H1 (cell line): ENCODE data around the gene ALG6. TPM values are rescaled to one million over a fixed set of nuclear protein-coding genes. Genes with fewer than 3 reads are reported as not detected.

Source experiments
- CTCF ChIA-PET: fragments of 300-600 bp; sonication (Branson Sonifier 250); formaldehyde crosslinking; loops from one replicate; lab custom pipeline; 2021; ENCODE audit not compliant: partially characterized antibody; lab: Charles Lee
- POLR2A ChIA-PET: fragments of 300-600 bp; sonication (Branson Sonifier 250); formaldehyde crosslinking; loops from one replicate; lab custom pipeline; 2021; ENCODE audit warnings: inconsistent platforms; ENCODE audit not compliant: partially characterized antibody; lab: Charles Lee
- DNase-seq, 2 experiments: peaks; one replicate each; pipeline versions ENCODE4 v3.0.0 to v3.0.0-alpha.2; 2010 to 2022; ENCODE audit warnings: low spot score in 2 of 2, low read depth in 1 of 2, mixed read lengths in 1 of 2
- FAIRE-seq: peaks from 2 replicates; lab custom pipeline; 2011; peaks lifted over from hg19 to GRCh38; lab: Jason Lieb, UNC
- H2AFZ ChIP-seq: 2 replicates; pipeline ENCODE4 v1.8.1; 2012; ENCODE audit warnings: low read length, inconsistent platforms
- H2AK5ac ChIP-seq: 2 replicates; pipeline ENCODE4 v1.6.1; 2013; ENCODE audit warnings: low read depth, low read length
- H2BK120ac ChIP-seq: replicated peaks from 2 replicates; pipeline ENCODE3; 2013; ENCODE audit warnings: low read depth, low read length, inconsistent platforms
- H2BK12ac ChIP-seq: 2 replicates; pipeline ENCODE4 v1.6.1; 2013; ENCODE audit warnings: low read depth, low read length
- H2BK15ac ChIP-seq: 2 replicates; pipeline ENCODE4 v1.6.1; 2013; ENCODE audit warnings: low read length
- H2BK20ac ChIP-seq: 2 replicates; pipeline ENCODE4 v1.6.1; 2013; ENCODE audit warnings: low read length
- H2BK5ac ChIP-seq: 2 replicates; pipeline ENCODE4 v1.6.1; 2013; ENCODE audit warnings: low read depth, low read length
- H3K14ac ChIP-seq: 2 replicates; pipeline ENCODE4 v1.6.1; 2013; ENCODE audit warnings: inconsistent platforms; ENCODE audit not compliant: insufficient read length
- H3K18ac ChIP-seq: 2 replicates; pipeline ENCODE4 v1.6.1; 2013; ENCODE audit warnings: low read length; ENCODE audit errors: extremely low read depth
- H3K23ac ChIP-seq: 2 replicates; pipeline ENCODE4 v1.6.1; 2013; ENCODE audit warnings: inconsistent platforms; ENCODE audit not compliant: insufficient read length
- H3K23me2 ChIP-seq: 2 replicates; pipeline ENCODE4 v1.6.1; 2013; ENCODE audit warnings: low read depth, low read length
- H3K27ac ChIP-seq: 2 replicates; pipeline ENCODE4 v1.6.1; 2011; ENCODE audit warnings: low read depth, low read length, inconsistent platforms
- H3K27me3 ChIP-seq, 4 experiments: replicated peaks in 1 of 4; 1 replicate in 1 of 4; 2 replicates in 3 of 4; pipeline versions ENCODE4 v1.6.1 to v1.8.1; 2011 to 2013; ENCODE audit warnings: low read length in 3 of 4, mild to moderate bottlenecking in 3 of 4, inconsistent platforms in 2 of 4, mixed read lengths in 2 of 4, moderate library complexity in 1 of 4; ENCODE audit not compliant: control insufficient read depth in 3 of 4, insufficient read depth in 3 of 4; ENCODE audit errors: extremely low read depth in 1 of 4
- H3K36me3 ChIP-seq, 4 experiments: 2 replicates each; pipeline versions ENCODE4 v1.6.1 to v1.8.1; 2011 to 2013; ENCODE audit warnings: mild to moderate bottlenecking in 4 of 4, low read length in 3 of 4, moderate library complexity in 2 of 4, control low read depth in 1 of 4, inconsistent platforms in 1 of 4; ENCODE audit not compliant: insufficient read depth in 4 of 4, control insufficient read depth in 2 of 4
- H3K4ac ChIP-seq: replicated peaks from 2 replicates; pipeline ENCODE3; 2013; ENCODE audit warnings: low read length, low read depth, mixed read lengths, inconsistent platforms; ENCODE audit not compliant: insufficient read length
- H3K4me1 ChIP-seq, 4 experiments: replicated peaks in 1 of 4; 1 replicate in 1 of 4; 2 replicates in 3 of 4; pipeline versions ENCODE4 v1.6.1 to v1.8.1; 2011 to 2013; ENCODE audit warnings: low read length in 3 of 4, inconsistent platforms in 2 of 4, mixed read lengths in 1 of 4; ENCODE audit not compliant: insufficient read depth in 4 of 4, control insufficient read depth in 3 of 4
- H3K4me2 ChIP-seq, 2 experiments: 2 replicates each; pipeline versions ENCODE4 v1.6.1 to v1.8.1; 2011 to 2013; ENCODE audit warnings: low read depth in 2 of 2, low read length in 2 of 2, control low read depth in 1 of 2, inconsistent platforms in 1 of 2, mild to moderate bottlenecking in 1 of 2; ENCODE audit not compliant: insufficient read depth in 1 of 2
- H3K4me3 ChIP-seq, 4 experiments: fragments of 200-600, 300-600 bp in 1 of 4; sonication (generic), shearing (Covaris generic), sonication (Bioruptor Twin) in 1 of 4; 2 replicates each; pipeline versions ENCODE4 v1.5.1 to v1.8.1; 2011 to 2016; ENCODE audit warnings: low read length in 4 of 4, low read depth in 3 of 4, control low read depth in 2 of 4, inconsistent platforms in 2 of 4, mild to moderate bottlenecking in 2 of 4, mixed read lengths in 1 of 4, moderate library complexity in 1 of 4; ENCODE audit not compliant: insufficient read depth in 2 of 4; ENCODE audit errors: extremely low read depth in 1 of 4
- H3K56ac ChIP-seq: replicated peaks from 2 replicates; pipeline ENCODE3; 2013; ENCODE audit warnings: low read depth, mild to moderate bottlenecking, mixed read lengths, low read length, inconsistent platforms; ENCODE audit not compliant: insufficient read length
- H3K79me1 ChIP-seq: 2 replicates; pipeline ENCODE4 v1.6.1; 2013; ENCODE audit warnings: low read depth, low read length, control low read depth
- H3K79me2 ChIP-seq, 2 experiments: 2 replicates each; pipeline versions ENCODE4 v1.6.1 to v1.8.1; 2012 to 2013; ENCODE audit warnings: low read length in 2 of 2, mild to moderate bottlenecking in 2 of 2, inconsistent platforms in 1 of 2; ENCODE audit not compliant: insufficient read depth in 2 of 2, control insufficient read depth in 1 of 2
- H3K9ac ChIP-seq, 4 experiments: replicated peaks in 1 of 4; 1 replicate in 1 of 4; 2 replicates in 3 of 4; pipeline versions ENCODE4 v1.6.1 to v1.8.1; 2011 to 2013; ENCODE audit warnings: low read depth in 3 of 4, low read length in 3 of 4, control low read depth in 2 of 4, mild to moderate bottlenecking in 2 of 4, moderate library complexity in 2 of 4, inconsistent platforms in 1 of 4; ENCODE audit errors: extremely low read depth in 1 of 4
- H3K9me3 ChIP-seq, 2 experiments: 2 replicates each; pipeline versions ENCODE4 v1.6.1 to v1.8.1; 2012 to 2013; ENCODE audit warnings: mild to moderate bottlenecking in 2 of 2, moderate library complexity in 2 of 2, control low read depth in 1 of 2, inconsistent platforms in 1 of 2, low read depth in 1 of 2, low read length in 1 of 2, mixed read lengths in 1 of 2; ENCODE audit not compliant: insufficient read depth in 2 of 2
- H4K20me1 ChIP-seq, 2 experiments: replicated peaks in 1 of 2; 2 replicates each; pipeline versions ENCODE3 to v1.8.1; 2011 to 2013; ENCODE audit warnings: inconsistent platforms in 2 of 2, low read length in 2 of 2, mild to moderate bottlenecking in 1 of 2; ENCODE audit not compliant: insufficient read depth in 2 of 2, control insufficient read depth in 1 of 2
- H4K5ac ChIP-seq: 2 replicates; pipeline ENCODE4 v1.6.1; 2013; ENCODE audit warnings: low read length, low read depth, mixed read lengths, inconsistent platforms; ENCODE audit not compliant: insufficient read length
- H4K8ac ChIP-seq: 2 replicates; pipeline ENCODE4 v1.8.0; 2013; ENCODE audit warnings: mild to moderate bottlenecking, moderate library complexity, low read length, inconsistent platforms; ENCODE audit not compliant: insufficient read depth; ENCODE audit errors: extremely low read depth
- H4K91ac ChIP-seq: replicated peaks from 2 replicates; pipeline ENCODE3; 2013; ENCODE audit warnings: low read length, mixed read lengths, inconsistent platforms; ENCODE audit not compliant: insufficient read length
- BCL11A ChIP-seq, 2 experiments: IDR thresholded peaks; one replicate each; pipeline ENCODE4 v1.6.1; 2011; ENCODE audit warnings: low read depth in 2 of 2, low read length in 2 of 2, mild to moderate bottlenecking in 2 of 2
- CTBP2 ChIP-seq: IDR thresholded peaks from 2 replicates; pipeline ENCODE4 v1.7.0; 2011; ENCODE audit warnings: borderline replicate concordance, mild to moderate bottlenecking, moderate library complexity, mixed read lengths, low read length; ENCODE audit not compliant: insufficient read depth, insufficient read length
- FOSL1 ChIP-seq: IDR thresholded peaks from 2 replicates; pipeline ENCODE4 v1.6.1; 2011; ENCODE audit warnings: mild to moderate bottlenecking, low read depth, low read length, moderate library complexity; ENCODE audit not compliant: insufficient read depth
- GTF2F1 ChIP-seq: IDR thresholded peaks from 2 replicates; pipeline ENCODE4 v1.6.1; 2012; ENCODE audit warnings: low read depth, low read length, improper control_type of control experiment, borderline replicate concordance
- KDM1A ChIP-seq: fragments of 200-600, 300-600 bp; sonication (generic); IDR thresholded peaks from 2 replicates; pipeline ENCODE4 v1.7.1; 2016; ENCODE audit warnings: mild to moderate bottlenecking, low read length, borderline replicate concordance
- MAFK ChIP-seq: IDR thresholded peaks from 2 replicates; pipeline ENCODE4 v1.6.1; 2012; ENCODE audit warnings: low read depth, mild to moderate bottlenecking, improper control_type of control experiment, low read length
- POLR2AphosphoS5 ChIP-seq: IDR thresholded peaks from 2 replicates; pipeline ENCODE4 v1.6.1; 2011; ENCODE audit warnings: low read depth, low read length
- SIRT6 ChIP-seq: IDR thresholded peaks from one replicate; pipeline ENCODE4 v1.7.1; 2012; ENCODE audit warnings: low read length, inconsistent platforms
- YY1 ChIP-seq: IDR thresholded peaks from 2 replicates; pipeline ENCODE4 v1.6.1; 2011; ENCODE audit warnings: low read depth, mild to moderate bottlenecking, low read length
- ZNF274 ChIP-seq: IDR thresholded peaks from 2 replicates; pipeline ENCODE4 v1.7.0; 2012; ENCODE audit warnings: low read length, borderline replicate concordance; ENCODE audit errors: extremely low read depth
- WGBS, 2 experiments: shearing (Covaris generic) in 1 of 2; methylation state at CpG; one replicate each; pipeline versions ENCODE4 v1.1.6 to v1.1.7; 2013 to 2015; ENCODE audit warnings: low lambda C conversion rate in 2 of 2, mixed read lengths in 2 of 2, inconsistent platforms in 1 of 2, low coverage in 1 of 2, missing lambda C conversion rate in 1 of 2; ENCODE audit not compliant: insufficient replicate concordance in 2 of 2, insufficient coverage in 1 of 2, insufficient read length in 1 of 2; ENCODE audit errors: extremely low coverage in 1 of 2, missing lambda C conversion rate in 1 of 2; 5-methylcytosine and 5-hydroxymethylcytosine counted together
- polyA plus RNA-seq, 7 experiments: library from polyadenylated mRNA; depleted of rRNA in 3 of 7; stranded (reverse) in 5 of 7; unstranded in 2 of 7; fragments of >200 nt in 5 of 7; fragments of 200-250 nt in 2 of 7; gene quantifications; 1 replicate in 5 of 7; 2 replicates in 1 of 7; 4 replicates in 1 of 7; pipeline versions ENCODE4 v1.2.1 to v1.2.3, GENCODE V29; 2011 to 2013; ENCODE audit warnings: missing spikeins in 2 of 7, mixed read lengths in 2 of 7
- total RNA-seq: library from RNA; stranded (reverse); fragmentation: NEBNext Ultra II Directional; extraction: Animal tissue kit (Norgen Biotek cat#: 25700); gene quantifications from 2 replicates; pipeline ENCODE4 v1.2.1, GENCODE V29; 2021
- TF ChIP-seq, protein P1 (sequence below): IDR thresholded peaks from 2 replicates; pipeline ENCODE4 v1.6.1; 2012; ENCODE audit warnings: inconsistent platforms

ALG6 gene
- total and polyA plus RNA-seq, 2 of the 8 experiments (the other 6 are each of a cell fraction or from before 2014, with no cell fraction given), result 17.8 to 26.8 TPM

DNA sequence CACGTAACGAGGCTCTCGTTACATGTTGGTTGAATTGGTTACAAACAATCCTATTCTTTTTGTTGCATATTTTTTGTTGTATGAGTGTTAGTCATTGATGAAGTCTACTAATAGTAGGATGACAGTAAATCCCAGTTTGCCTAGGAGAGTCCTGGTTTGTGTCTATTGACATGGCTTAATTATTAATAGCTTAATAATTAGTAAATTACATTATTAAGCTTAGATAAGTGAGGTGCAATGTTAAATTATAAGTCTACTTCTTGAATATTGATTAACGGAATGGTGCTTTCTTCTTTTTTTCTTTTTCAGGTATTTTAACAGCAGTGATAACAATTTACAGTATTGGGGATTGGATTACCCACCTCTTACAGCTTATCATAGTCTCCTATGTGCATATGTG lies 34.5 kb downstream of the ALG6 start:
- no peak overlapping the region for H3K23ac ChIP-seq
- no peaks in the 10 kb centered on the region for H3K79me2 ChIP-seq
- H2AFZ ChIP-seq, result no peak overlapping the region
- H4K91ac ChIP-seq, result no peak overlapping the region
- H2AK5ac ChIP-seq, result no peak overlapping the region
- TF ChIP-seq FOSL1, result no peak
- TF ChIP-seq GTF2F1, result no peak
- TF ChIP-seq, protein P1, sequence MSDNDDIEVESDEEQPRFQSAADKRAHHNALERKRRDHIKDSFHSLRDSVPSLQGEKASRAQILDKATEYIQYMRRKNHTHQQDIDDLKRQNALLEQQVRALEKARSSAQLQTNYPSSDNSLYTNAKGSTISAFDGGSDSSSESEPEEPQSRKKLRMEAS, result no peak
- TF ChIP-seq KDM1A, result no peak
- TF ChIP-seq CTBP2, result no peak
- no peak for TF ChIP-seq POLR2AphosphoS5
- TF ChIP-seq ZNF274, result no peak
- TF ChIP-seq YY1, result no peak
- no peak for TF ChIP-seq BCL11A (IDR thresholded peaks at IDR 0.05; ENCODE audit: low read depth in 2 of 2, low read length in 2 of 2)
- no peak for TF ChIP-seq SIRT6
- TF ChIP-seq MAFK, result no peak
- no peak overlapping the region for H3K9ac ChIP-seq
- H2BK120ac ChIP-seq, result no peak overlapping the region
- no peak overlapping the region for H3K14ac ChIP-seq
- no peak overlapping the region for H4K5ac ChIP-seq
- no peak overlapping the region for H2BK5ac ChIP-seq
- CTCF ChIA-PET, result interaction anchor here (0.6 to 2.0 kb wide), 4 partner anchors 10 to 266 kb away, joined by 3 to 5 read pairs (median 4); no protein-coding TSS in a partner anchor
- FAIRE-seq (no peak), DNase-seq (no peak)
- no peaks in the 10 kb centered on the region for H3K9me3 ChIP-seq
- no peak overlapping the region for H2BK20ac ChIP-seq
- H3K4me2 ChIP-seq, result no peak overlapping the region
- no peaks in the 10 kb centered on the region for H4K20me1 ChIP-seq
- no peak overlapping the region for H2BK12ac ChIP-seq
- no peaks in the 10 kb centered on the region for H3K23me2 ChIP-seq
- 98% methylated on average over 4 of the region's 4 CpGs; no CpG with 5 or more reads in 1 of the 2 experiments for WGBS, 2 experiments
- no peak overlapping the region for H3K4me3 ChIP-seq
- no peaks in the 10 kb centered on the region for H3K79me1 ChIP-seq
- H3K27me3 ChIP-seq, result no peaks in the 10 kb centered on the region
- H3K4me1 ChIP-seq, result no peaks in the 10 kb centered on the region
- no peak overlapping the region for H3K4ac ChIP-seq
- no peak overlapping the region for H3K27ac ChIP-seq
- no peak overlapping the region for H3K18ac ChIP-seq
- H2BK15ac ChIP-seq, result no peak overlapping the region
- POLR2A ChIA-PET, result interaction anchor here (0.6 kb wide), 1 partner anchor 73 kb away, joined by 3 read pairs; no protein-coding TSS in a partner anchor
- no peak overlapping the region for H3K56ac ChIP-seq
- H3K36me3 ChIP-seq, result peaks cover 0 to 4% (median 0%) of the 10 kb centered on the region in 4 experiments; a peak in 2 of 8 replicates
- no peak overlapping the region for H4K8ac ChIP-seq
